Measurements from ENCODE around the gene LIPE.

The LIPE gene

GRCh38 chr19:42440357-42441048, 13.3 kb upstream of the LIPE start:
- H3K79me2 ChIP-seq (ENCODE audit: control insufficient read depth, low read length), result no peaks in the 10 kb centered on the region
- no peaks in the 10 kb centered on the region for H3K9me3 ChIP-seq (ENCODE audit: control insufficient read depth, insufficient read depth, low read length)
- H3K9me2 ChIP-seq (replicated peaks; ENCODE audit: control insufficient read depth, low read length), result no peaks in the 10 kb centered on the region
- H3K4me2 ChIP-seq (ENCODE audit: low read length), result no peak overlapping the region
- H3K27ac ChIP-seq (ENCODE audit: low read depth, low read length), result no peak overlapping the region
- no peaks in the 10 kb centered on the region for H4K20me1 ChIP-seq (ENCODE audit: control insufficient read depth, insufficient read depth, low read depth, low read length)
- peaks cover 7% of the 10 kb centered on the region for H3K4me1 ChIP-seq (ENCODE audit: control insufficient read depth, low read length)
- 0 out of 2 replicates have a peak, but pooled peaks cover 2% of the 10 kb centered on the region for H3F3A ChIP-seq (ENCODE audit: control insufficient read depth, insufficient read depth)
- peaks cover 4% of the 10 kb centered on the region; the same call in 1 of the 2 replicates for H3K27me3 ChIP-seq (ENCODE audit: control insufficient read depth, low read length)
- no peaks in the 10 kb centered on the region for H3K36me3 ChIP-seq (ENCODE audit: control insufficient read depth, low read length)
- TF ChIP-seq CTCF (IDR thresholded peaks at IDR 0.05; ENCODE audit: low read depth, low read length, poor library complexity, severe bottlenecking) (peak; percentile 97), EZH2phosphoT487 (IDR thresholded peaks at IDR 0.05; ENCODE audit: borderline replicate concordance, low read length) (no peak)
- H3K4me3 ChIP-seq (ENCODE audit: low read length), result no peak overlapping the region

- Histone ChIP-seq H3K27ac (ENCODE audit: low read depth, low read length) (no peak overlapping the region), H3F3A (ENCODE audit: control insufficient read depth, insufficient read depth) (0 out of 2 replicates have a peak, but pooled peaks cover 6% of the 10 kb centered on the region), H3K4me2 (ENCODE audit: low read length) (no peak overlapping the region), H3K79me2 (ENCODE audit: control insufficient read depth, low read length) (no peaks in the 10 kb centered on the region), H3K27me3 (ENCODE audit: control insufficient read depth, low read length) (0 out of 2 replicates have a peak, but pooled peaks cover 4% of the 10 kb centered on the region), H3K36me3 (ENCODE audit: control insufficient read depth, low read length) (no peaks in the 10 kb centered on the region), H4K20me1 (ENCODE audit: control insufficient read depth, insufficient read depth, low read depth, low read length) (no peaks in the 10 kb centered on the region), H3K9me2 (replicated peaks; ENCODE audit: control insufficient read depth, low read length) (no peaks in the 10 kb centered on the region), H3K4me3 (ENCODE audit: low read length) (no peak overlapping the region), H3K9me3 (ENCODE audit: control insufficient read depth, insufficient read depth, low read length) (no peaks in the 10 kb centered on the region), H3K4me1 (ENCODE audit: control insufficient read depth, low read length) (peaks cover 13% of the 10 kb centered on the region)
- TF ChIP-seq EZH2phosphoT487 (IDR thresholded peaks at IDR 0.05; ENCODE audit: borderline replicate concordance, low read length) (no peak), CTCF (IDR thresholded peaks at IDR 0.05; ENCODE audit: low read depth, low read length, poor library complexity, severe bottlenecking) (no peak)
Observed at GRCh38 chr19:42436006-42436405, 8.8 kb upstream of the LIPE start.

GRCh38 chr19:42435316-42435715, 8.1 kb upstream of the LIPE start:
- H3K4me1 ChIP-seq (ENCODE audit: control insufficient read depth, low read length), result peaks cover 10% of the 10 kb centered on the region
- 0 out of 2 replicates have a peak, but pooled peaks cover 6% of the 10 kb centered on the region for H3F3A ChIP-seq (ENCODE audit: control insufficient read depth, insufficient read depth)
- TF ChIP-seq EZH2phosphoT487 (IDR thresholded peaks at IDR 0.05; ENCODE audit: borderline replicate concordance, low read length) (no peak), CTCF (IDR thresholded peaks at IDR 0.05; ENCODE audit: low read depth, low read length, poor library complexity, severe bottlenecking) (no peak)
- no peak overlapping the region for H3K4me2 ChIP-seq (ENCODE audit: low read length)
- no peaks in the 10 kb centered on the region for H4K20me1 ChIP-seq (ENCODE audit: control insufficient read depth, insufficient read depth, low read depth, low read length)
- H3K27ac ChIP-seq (ENCODE audit: low read depth, low read length), result no peak overlapping the region
- no peaks in the 10 kb centered on the region for H3K27me3 ChIP-seq (ENCODE audit: control insufficient read depth, low read length)
- H3K36me3 ChIP-seq (ENCODE audit: control insufficient read depth, low read length), result no peaks in the 10 kb centered on the region
- H3K9me3 ChIP-seq (ENCODE audit: control insufficient read depth, insufficient read depth, low read length), result no peaks in the 10 kb centered on the region
- H3K4me3 ChIP-seq (ENCODE audit: low read length), result no peak overlapping the region
- H3K9me2 ChIP-seq (replicated peaks; ENCODE audit: control insufficient read depth, low read length), result no peaks in the 10 kb centered on the region
- H3K79me2 ChIP-seq (ENCODE audit: control insufficient read depth, low read length), result no peaks in the 10 kb centered on the region
